Gastrocnemius medialis (tissue), 4 donors: ENCODE measurements around the gene OPA3. TPM values are rescaled to one million over a fixed set of nuclear protein-coding genes. Genes with fewer than 3 reads are reported as not detected.

Experiments used
- ATAC-seq, 2 donors: fragments of 150-250 bp; one replicate each; pipeline ENCODE4 v1.9.1; 2016
- DNase-seq, 2 donors: peaks; one replicate each; pipeline ENCODE4 v3.0.0-alpha.2; 2019
- H3K27ac ChIP-seq, 4 donors: fragments of 200-600 bp; sonication (generic); 1 replicate in 1 of 4; 2 replicates in 3 of 4; pipeline ENCODE4 v1.5.1; 2016 to 2018; ENCODE audit warnings: mild to moderate bottlenecking in 2 of 4, moderate library complexity in 1 of 4
- H3K27me3 ChIP-seq, 3 donors: fragments of 200-600 bp; sonication (generic) in 2 of 3; 1 replicate in 1 of 3; 2 replicates in 2 of 3; pipeline versions ENCODE4 v1.5.1 to v1.6.0; 2016 to 2019; ENCODE audit warnings: mild to moderate bottlenecking in 1 of 3, moderate library complexity in 1 of 3
- H3K36me3 ChIP-seq, 2 donors: fragments of 200-600 bp; sonication (generic) in 1 of 2; one replicate each; pipeline ENCODE4 v1.5.1; 2017 to 2018
- H3K4me1 ChIP-seq, 2 donors: fragments of 200-600 bp; sonication (generic) in 1 of 2; one replicate each; pipeline ENCODE4 v1.5.1; 2016 to 2017; ENCODE audit warnings: mild to moderate bottlenecking in 2 of 2
- H3K4me3 ChIP-seq, 4 donors: fragments of 200-600 bp; sonication (generic) in 3 of 4; 1 replicate in 1 of 4; 2 replicates in 3 of 4; pipeline ENCODE4 v1.5.1; 2016 to 2019; ENCODE audit warnings: mild to moderate bottlenecking in 2 of 4
- H3K9me3 ChIP-seq, 3 donors: fragments of 200-600 bp; sonication (generic) in 2 of 3; 1 replicate in 1 of 3; 2 replicates in 2 of 3; pipeline ENCODE4 v1.5.1; 2016 to 2019
- POLR2A ChIP-seq, 2 donors: fragments of 450-650 bp; IDR thresholded peaks; one replicate each; pipeline ENCODE4 v1.6.1; 2017; ENCODE audit warnings: antibody characterized with exemption in 2 of 2, mild to moderate bottlenecking in 2 of 2, moderate library complexity in 2 of 2
- in situ Hi-C, 4 donors: fragments of 200-750 bp; cut with MboI; loops; one replicate each; pipeline versions ENCODE4 v1.15.0 to v1.8.0; 2017; ENCODE audit warnings: low sequenced_read_pairs in 4 of 4
- intact Hi-C: fragments of 100-400 bp; cut with DNase I; formaldehyde crosslinking; loops from one replicate; pipeline ENCODE4 v1.15.1; 2023; ENCODE audit warnings: low total_unique reads
- total RNA-seq, 4 donors: library from RNA; depleted of rRNA; stranded (reverse); fragments of >200 nt; gene quantifications; one replicate each; pipeline versions ENCODE4 v1.1.0 to v1.2.3, GENCODE V29; 2016
- TF ChIP-seq, protein P1 (sequence below), 5 experiments: fragments of 450-650 bp in 3 of 5; fragments of 200-600 bp in 2 of 5; sonication (generic) in 2 of 5; IDR thresholded peaks in 4 of 5; conservative IDR thresholded peaks in 1 of 5; 1 replicate in 4 of 5; 2 replicates in 1 of 5; pipeline ENCODE4 v1.5.1; 2016 to 2019; ENCODE audit warnings: antibody characterized with exemption in 5 of 5, mild to moderate bottlenecking in 3 of 5, moderate library complexity in 3 of 5

Gene OPA3
- total RNA-seq, 4 donors from 2014 or later = 14.8 to 32.5 (median 20.3) TPM

GRCh38 chr19:45623984-45624383 lies 39.4 kb upstream of the OPA3 start:
- H3K36me3 ChIP-seq = peaks cover 0 to 3% of the 10 kb centered on the region in 2 donors
- no peaks in the 10 kb centered on the region for H3K27me3 ChIP-seq
- no peaks in the 10 kb centered on the region for H3K4me1 ChIP-seq
- H3K9me3 ChIP-seq = no peaks in the 10 kb centered on the region
- intact Hi-C loops = no loop called here
- H3K27ac ChIP-seq = no peak overlapping the region
- ATAC-seq (no peak), DNase-seq (no peak)
- H3K4me3 ChIP-seq = no peak overlapping the region
- in situ Hi-C loops = no loop called here
- no peak for TF ChIP-seq POLR2A (IDR thresholded peaks at IDR 0.05)
- TF ChIP-seq, protein P1, sequence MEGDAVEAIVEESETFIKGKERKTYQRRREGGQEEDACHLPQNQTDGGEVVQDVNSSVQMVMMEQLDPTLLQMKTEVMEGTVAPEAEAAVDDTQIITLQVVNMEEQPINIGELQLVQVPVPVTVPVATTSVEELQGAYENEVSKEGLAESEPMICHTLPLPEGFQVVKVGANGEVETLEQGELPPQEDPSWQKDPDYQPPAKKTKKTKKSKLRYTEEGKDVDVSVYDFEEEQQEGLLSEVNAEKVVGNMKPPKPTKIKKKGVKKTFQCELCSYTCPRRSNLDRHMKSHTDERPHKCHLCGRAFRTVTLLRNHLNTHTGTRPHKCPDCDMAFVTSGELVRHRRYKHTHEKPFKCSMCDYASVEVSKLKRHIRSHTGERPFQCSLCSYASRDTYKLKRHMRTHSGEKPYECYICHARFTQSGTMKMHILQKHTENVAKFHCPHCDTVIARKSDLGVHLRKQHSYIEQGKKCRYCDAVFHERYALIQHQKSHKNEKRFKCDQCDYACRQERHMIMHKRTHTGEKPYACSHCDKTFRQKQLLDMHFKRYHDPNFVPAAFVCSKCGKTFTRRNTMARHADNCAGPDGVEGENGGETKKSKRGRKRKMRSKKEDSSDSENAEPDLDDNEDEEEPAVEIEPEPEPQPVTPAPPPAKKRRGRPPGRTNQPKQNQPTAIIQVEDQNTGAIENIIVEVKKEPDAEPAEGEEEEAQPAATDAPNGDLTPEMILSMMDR (IDR thresholded peaks at IDR 0.05 in 4 of 5, conservative IDR thresholded peaks at IDR 0.05 in 1 of 5) = no peak

DNA sequence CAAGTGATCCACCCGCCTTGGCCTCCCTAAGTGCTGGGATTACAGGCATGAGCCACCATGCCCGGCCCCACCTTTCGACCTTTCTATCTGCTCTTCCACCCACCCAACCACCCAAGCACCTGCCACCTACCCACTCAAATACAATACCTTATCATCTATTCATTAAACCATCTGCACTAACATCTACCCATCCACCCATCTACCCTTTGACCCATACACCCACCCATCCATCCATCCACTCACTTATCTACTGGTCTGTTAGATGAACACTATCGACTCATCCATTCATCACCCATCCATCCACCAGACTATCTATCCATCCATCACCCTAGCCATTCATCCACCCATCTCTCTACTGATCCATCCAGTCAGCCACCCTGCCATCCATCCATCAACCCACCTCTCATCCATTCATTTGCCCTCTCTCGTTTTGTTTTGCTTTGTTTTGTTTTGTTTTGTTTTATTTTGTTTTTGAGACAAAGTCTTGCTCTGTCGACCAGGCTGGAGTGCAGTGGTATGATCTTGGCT lies 37.4 kb upstream of the OPA3 start:
- in situ Hi-C loops = no loop called here
- Histone ChIP-seq H3K9me3 (no peaks in the 10 kb centered on the region), H3K36me3 (peaks cover 0 to 3% of the 10 kb centered on the region in 2 donors), H3K4me3 (no peak overlapping the region), H3K27me3 (no peaks in the 10 kb centered on the region), H3K27ac (no peak overlapping the region), H3K4me1 (no peaks in the 10 kb centered on the region)
- intact Hi-C loops = no loop called here
- TF ChIP-seq, protein P1 (IDR thresholded peaks at IDR 0.05 in 4 of 5, conservative IDR thresholded peaks at IDR 0.05 in 1 of 5) = no peak
- no peak for TF ChIP-seq POLR2A (IDR thresholded peaks at IDR 0.05)
- ATAC-seq = no peak
- no peak for DNase-seq

- no peaks in the 10 kb centered on the region for H3K27me3 ChIP-seq
- TF ChIP-seq, protein P1 (IDR thresholded peaks at IDR 0.05 in 4 of 5, conservative IDR thresholded peaks at IDR 0.05 in 1 of 5) = no peak
- TF ChIP-seq POLR2A (IDR thresholded peaks at IDR 0.05) = no peak
- H3K9me3 ChIP-seq = no peaks in the 10 kb centered on the region
- no peaks in the 10 kb centered on the region for H3K4me1 ChIP-seq
- H3K4me3 ChIP-seq = no peak overlapping the region
- intact Hi-C loops = no loop called here
- no peak overlapping the region for H3K27ac ChIP-seq
- H3K36me3 ChIP-seq = peaks cover 0 to 3% of the 10 kb centered on the region in 2 donors
- ATAC-seq = no peak
- no peak for DNase-seq
- in situ Hi-C loops = no loop called here
Observed at GRCh38 chr19:45621389-45621788, 36.8 kb upstream of the OPA3 start.

GRCh38 chr19:45616704-45617017 lies 32.1 kb upstream of the OPA3 start:
- ATAC-seq (no peak), DNase-seq (no peak)
- no peak for TF ChIP-seq POLR2A (IDR thresholded peaks at IDR 0.05)
- TF ChIP-seq, protein P1 (IDR thresholded peaks at IDR 0.05 in 4 of 5, conservative IDR thresholded peaks at IDR 0.05 in 1 of 5) = no peak
- in situ Hi-C loops (no loop called here), intact Hi-C loops (no loop called here)
- no peaks in the 10 kb centered on the region for H3K27me3 ChIP-seq
- H3K27ac ChIP-seq = peak overlapping the region in 1 of 4 donors; percentile 66
- peaks cover 0 to 3% of the 10 kb centered on the region in 2 donors for H3K36me3 ChIP-seq
- peaks cover 3 to 6% of the 10 kb centered on the region in 2 donors for H3K4me1 ChIP-seq
- H3K4me3 ChIP-seq = no peak overlapping the region
- H3K9me3 ChIP-seq = no peaks in the 10 kb centered on the region
